ENCODE data around the gene PTPRC.
A peak's percentile ranks its signal among the peaks of the same experiment; 100 is the strongest.

PTPRC gene

GRCh38 chr1:198691063-198691462 is 52.2 kb downstream of the PTPRC start:
- no peak for DNase-seq
- TF ChIP-seq CTCF (IDR thresholded peaks at IDR 0.05; ENCODE audit: low read depth, low read length) = no peak
- no peaks in the 10 kb centered on the region for H3K27me3 ChIP-seq (ENCODE audit: insufficient read depth, low read depth, severe bottlenecking)
- no peaks in the 10 kb centered on the region for H3K36me3 ChIP-seq
- no peak overlapping the region for H3K27ac ChIP-seq
- no peak overlapping the region for H3K4me3 ChIP-seq (ENCODE audit: low read depth, low read length)
- H3K9me3 ChIP-seq (ENCODE audit: severe bottlenecking) = no peaks in the 10 kb centered on the region

DNA sequence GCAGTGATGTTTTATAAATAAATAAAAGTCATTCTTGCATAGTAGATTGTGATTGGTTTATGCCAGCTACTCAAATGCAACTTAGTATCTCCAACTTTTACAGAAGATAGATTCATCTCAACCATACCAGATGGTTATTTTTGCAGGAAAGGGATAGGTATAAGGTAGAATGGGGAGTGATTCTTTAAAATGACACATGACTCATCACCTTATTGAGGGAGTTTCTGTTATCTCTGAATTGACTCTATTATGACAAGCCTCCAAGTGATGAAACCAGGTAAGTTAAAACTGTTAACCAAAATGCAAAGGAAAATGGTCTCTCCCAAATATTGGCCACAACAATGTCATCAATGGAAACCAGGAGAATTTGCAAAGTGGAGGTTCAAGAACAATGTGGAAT is 54.5 kb downstream of the PTPRC start:
- no peaks in the 10 kb centered on the region for H3K36me3 ChIP-seq
- TF ChIP-seq CTCF (IDR thresholded peaks at IDR 0.05; ENCODE audit: low read depth, low read length) = no peak

GRCh38 chr1:198694542-198694941 is 55.7 kb downstream of the PTPRC start:
- H3K36me3 ChIP-seq = no peaks in the 10 kb centered on the region
- no peak overlapping the region for H3K4me3 ChIP-seq (ENCODE audit: low read depth, low read length)
- no peaks in the 10 kb centered on the region for H3K27me3 ChIP-seq (ENCODE audit: insufficient read depth, low read depth, severe bottlenecking)
- no peak for TF ChIP-seq CTCF (IDR thresholded peaks at IDR 0.05; ENCODE audit: low read depth, low read length)
- no peaks in the 10 kb centered on the region for H3K9me3 ChIP-seq (ENCODE audit: severe bottlenecking)
- no peak overlapping the region for H3K27ac ChIP-seq
- DNase-seq = no peak

More for the DNA sequence above, 54.5 kb downstream of the PTPRC start:
- no peaks in the 10 kb centered on the region for H3K27me3 ChIP-seq (ENCODE audit: insufficient read depth, low read depth, severe bottlenecking)
- no peak overlapping the region for H3K4me3 ChIP-seq (ENCODE audit: low read depth, low read length)
- no peak overlapping the region for H3K27ac ChIP-seq
- no peak for DNase-seq
- no peaks in the 10 kb centered on the region for H3K9me3 ChIP-seq (ENCODE audit: severe bottlenecking)

DNA sequence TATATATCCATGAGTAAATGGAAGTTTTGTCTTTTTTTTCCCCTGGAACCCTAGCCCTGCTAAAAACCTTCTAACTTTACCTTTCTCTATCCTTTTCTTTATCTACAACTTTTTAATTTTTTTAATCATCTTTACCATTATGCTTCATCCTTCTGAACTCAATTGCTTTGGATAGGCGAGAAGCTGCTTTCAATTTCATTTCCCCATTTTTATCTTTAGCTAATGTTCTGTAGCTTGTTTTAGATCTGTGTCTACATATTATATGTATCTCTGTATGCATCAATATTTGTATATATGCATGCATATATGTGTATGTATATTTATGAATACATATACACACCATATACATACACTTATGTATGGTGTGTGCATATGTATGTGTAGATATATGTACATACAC is 57.4 kb downstream of the PTPRC start:
- no peak for TF ChIP-seq CTCF (IDR thresholded peaks at IDR 0.05; ENCODE audit: low read depth, low read length)
- Histone ChIP-seq H3K9me3 (ENCODE audit: severe bottlenecking) (no peaks in the 10 kb centered on the region), H3K27me3 (ENCODE audit: insufficient read depth, low read depth, severe bottlenecking) (no peaks in the 10 kb centered on the region), H3K4me3 (ENCODE audit: low read depth, low read length) (no peak overlapping the region), H3K27ac (no peak overlapping the region), H3K36me3 (no peaks in the 10 kb centered on the region)
- no peak for DNase-seq

- no peak overlapping the region for H3K4me3 ChIP-seq (ENCODE audit: low read depth, low read length)
- H3K36me3 ChIP-seq = no peaks in the 10 kb centered on the region
- H3K27me3 ChIP-seq (ENCODE audit: insufficient read depth, low read depth, severe bottlenecking) = no peaks in the 10 kb centered on the region
- no peaks in the 10 kb centered on the region for H3K9me3 ChIP-seq (ENCODE audit: severe bottlenecking)
- peak; percentile 97 for TF ChIP-seq CTCF (IDR thresholded peaks at IDR 0.05; ENCODE audit: low read depth, low read length)
- H3K27ac ChIP-seq = no peak overlapping the region
- peak; percentile 84 for DNase-seq
Observed at GRCh38 chr1:198699167-198700015, 60.6 kb downstream of the PTPRC start.

- no peak for TF ChIP-seq CTCF (IDR thresholded peaks at IDR 0.05; ENCODE audit: low read depth, low read length)
- Histone ChIP-seq H3K4me3 (ENCODE audit: low read depth, low read length) (no peak overlapping the region), H3K36me3 (no peaks in the 10 kb centered on the region), H3K27me3 (ENCODE audit: insufficient read depth, low read depth, severe bottlenecking) (no peaks in the 10 kb centered on the region), H3K27ac (no peak overlapping the region), H3K9me3 (ENCODE audit: severe bottlenecking) (no peaks in the 10 kb centered on the region)
- DNase-seq = no peak
Observed at GRCh38 chr1:198700016-198700392, 61.2 kb downstream of the PTPRC start.
